Breast epithelium (tissue), 3 donors: ENCODE results near the gene ME3.

ENCODE experiments used
- POLR2A ChIP-seq: fragments of 450-650 bp; IDR thresholded peaks from one replicate; pipeline ENCODE4 v1.6.1; 2016; ENCODE audit warnings: antibody characterized with exemption, mild to moderate bottlenecking, moderate library complexity
- POLR2AphosphoS5 ChIP-seq, 3 donors: sonication (generic); formaldehyde crosslinking; IDR thresholded peaks; one replicate each; pipeline ENCODE4 v1.6.1; 2017; ENCODE audit warnings: antibody characterized with exemption in 3 of 3
- TF ChIP-seq, protein P1 (sequence below), 3 donors: fragments of 450-650 bp; IDR thresholded peaks; one replicate each; pipeline ENCODE4 v1.5.1; 2016 to 2017; ENCODE audit warnings: antibody characterized with exemption in 3 of 3, mild to moderate bottlenecking in 3 of 3, moderate library complexity in 3 of 3

DNA sequence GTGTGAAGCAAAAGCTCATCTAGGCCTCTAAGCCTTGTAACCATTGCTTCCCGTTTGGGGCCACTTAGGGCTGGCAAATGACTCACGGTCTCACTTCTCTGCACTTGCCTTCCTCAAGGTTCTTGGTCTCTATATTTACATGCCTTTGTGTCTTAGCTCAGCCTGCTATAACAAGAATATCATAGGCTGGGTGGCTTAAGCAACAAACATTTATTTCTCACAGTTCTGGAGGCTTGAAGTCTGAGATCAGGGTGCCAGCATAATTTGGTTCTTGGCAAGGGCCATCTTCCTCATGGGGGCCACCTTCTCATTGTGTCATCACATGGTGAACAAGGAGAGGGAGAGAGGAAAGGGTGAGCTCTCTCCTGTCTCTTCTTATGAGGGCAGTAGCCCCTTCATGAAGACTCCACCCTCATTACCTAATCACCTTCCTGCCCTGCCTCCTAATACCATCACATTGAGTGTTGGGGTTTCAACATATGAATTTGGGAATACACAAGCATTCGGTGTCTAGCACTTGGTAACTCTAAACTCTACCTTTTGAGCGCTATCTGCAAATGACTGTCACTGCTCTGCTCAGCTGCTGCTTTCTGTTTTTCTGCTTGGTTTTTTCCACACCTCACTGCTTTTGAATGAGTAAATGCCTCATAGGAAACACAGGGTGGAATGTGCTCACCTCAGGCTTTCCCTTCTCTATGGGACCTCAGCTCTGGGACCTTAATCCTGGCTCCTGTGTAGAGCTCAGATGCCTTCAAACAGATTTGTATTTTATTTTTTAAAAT lies 16.2 kb upstream of the ME3 start:
- TF ChIP-seq, protein P1, sequence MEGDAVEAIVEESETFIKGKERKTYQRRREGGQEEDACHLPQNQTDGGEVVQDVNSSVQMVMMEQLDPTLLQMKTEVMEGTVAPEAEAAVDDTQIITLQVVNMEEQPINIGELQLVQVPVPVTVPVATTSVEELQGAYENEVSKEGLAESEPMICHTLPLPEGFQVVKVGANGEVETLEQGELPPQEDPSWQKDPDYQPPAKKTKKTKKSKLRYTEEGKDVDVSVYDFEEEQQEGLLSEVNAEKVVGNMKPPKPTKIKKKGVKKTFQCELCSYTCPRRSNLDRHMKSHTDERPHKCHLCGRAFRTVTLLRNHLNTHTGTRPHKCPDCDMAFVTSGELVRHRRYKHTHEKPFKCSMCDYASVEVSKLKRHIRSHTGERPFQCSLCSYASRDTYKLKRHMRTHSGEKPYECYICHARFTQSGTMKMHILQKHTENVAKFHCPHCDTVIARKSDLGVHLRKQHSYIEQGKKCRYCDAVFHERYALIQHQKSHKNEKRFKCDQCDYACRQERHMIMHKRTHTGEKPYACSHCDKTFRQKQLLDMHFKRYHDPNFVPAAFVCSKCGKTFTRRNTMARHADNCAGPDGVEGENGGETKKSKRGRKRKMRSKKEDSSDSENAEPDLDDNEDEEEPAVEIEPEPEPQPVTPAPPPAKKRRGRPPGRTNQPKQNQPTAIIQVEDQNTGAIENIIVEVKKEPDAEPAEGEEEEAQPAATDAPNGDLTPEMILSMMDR (IDR thresholded peaks at IDR 0.05) = no peak
- TF ChIP-seq POLR2AphosphoS5 (IDR thresholded peaks at IDR 0.05) (no peak), POLR2A (no peak)
